HL-60 (cell line): ENCODE measurements around the gene TGFBR1.

Experiments used
- DNase-seq, 2 experiments: peaks; one replicate each; pipeline ENCODE4 v3.0.0-alpha.2; 2010 to 2020; ENCODE audit warnings: low read depth in 1 of 2, low spot score in 1 of 2
- H3K27ac ChIP-seq: fragments of 250-450 bp; sonication (Bioruptor Pico); replicated peaks from 2 replicates; pipeline ENCODE4 v1.5.1; 2020; ENCODE audit warnings: mild to moderate bottlenecking, moderate library complexity
- H3K27me3 ChIP-seq: fragments of 250-450 bp; sonication (Bioruptor Pico); 2 replicates; pipeline ENCODE4 v1.5.1; 2021; ENCODE audit warnings: mild to moderate bottlenecking, moderate library complexity; ENCODE audit not compliant: insufficient read depth, poor library complexity, severe bottlenecking
- H3K4me3 ChIP-seq: replicated peaks from 2 replicates; pipeline ENCODE4 v1.5.1; 2011; ENCODE audit warnings: mild to moderate bottlenecking, control low read depth, low read length; ENCODE audit not compliant: insufficient read depth
- GABPA ChIP-seq: IDR thresholded peaks from 2 replicates; pipeline ENCODE4 v1.6.1; 2012; ENCODE audit warnings: low read depth
- POLR2AphosphoS5 ChIP-seq: IDR thresholded peaks from 2 replicates; pipeline ENCODE4 v1.6.1; 2012; ENCODE audit warnings: low read depth
- SPI1 ChIP-seq: IDR thresholded peaks from 2 replicates; pipeline ENCODE4 v1.6.1; 2012; ENCODE audit warnings: low read depth, mild to moderate bottlenecking, borderline replicate concordance
- TF ChIP-seq, protein P1 (sequence below): IDR thresholded peaks from 2 replicates; pipeline ENCODE4 v1.6.1; 2012; ENCODE audit warnings: low read depth; ENCODE audit not compliant: insufficient replicate concordance
- TF ChIP-seq, protein P2 (sequence below): IDR thresholded peaks from one replicate; pipeline ENCODE4 v1.5.1; 2011; ENCODE audit warnings: low read length, control low read depth, inconsistent platforms; ENCODE audit not compliant: insufficient read depth

Gene TGFBR1

DNA sequence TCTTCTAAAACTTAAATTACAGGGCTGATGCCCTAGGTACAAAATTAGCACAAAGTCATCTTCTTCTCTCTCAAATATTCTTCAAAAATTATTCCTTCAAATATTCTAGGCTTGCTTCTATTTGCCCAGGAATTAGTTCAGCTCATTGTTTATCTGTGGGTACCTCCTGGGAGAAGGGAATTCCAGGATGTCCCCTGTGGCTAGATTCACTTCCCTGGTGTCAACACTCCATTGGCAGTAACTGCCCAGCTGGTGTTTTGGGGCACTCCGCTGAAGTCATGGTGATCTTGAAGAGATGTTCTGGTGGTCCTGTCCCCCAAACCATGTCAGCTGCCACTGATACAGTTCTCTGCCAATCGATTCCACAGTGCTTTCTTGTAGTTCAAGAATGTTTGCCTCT lies 26.2 kb upstream of the TGFBR1 start:
- Histone ChIP-seq H3K27me3 (no peaks in the 10 kb centered on the region), H3K27ac (no peak overlapping the region), H3K4me3 (no peak overlapping the region)
- TF ChIP-seq SPI1 (no peak), POLR2AphosphoS5 (no peak), GABPA (no peak)
- TF ChIP-seq, protein P1, sequence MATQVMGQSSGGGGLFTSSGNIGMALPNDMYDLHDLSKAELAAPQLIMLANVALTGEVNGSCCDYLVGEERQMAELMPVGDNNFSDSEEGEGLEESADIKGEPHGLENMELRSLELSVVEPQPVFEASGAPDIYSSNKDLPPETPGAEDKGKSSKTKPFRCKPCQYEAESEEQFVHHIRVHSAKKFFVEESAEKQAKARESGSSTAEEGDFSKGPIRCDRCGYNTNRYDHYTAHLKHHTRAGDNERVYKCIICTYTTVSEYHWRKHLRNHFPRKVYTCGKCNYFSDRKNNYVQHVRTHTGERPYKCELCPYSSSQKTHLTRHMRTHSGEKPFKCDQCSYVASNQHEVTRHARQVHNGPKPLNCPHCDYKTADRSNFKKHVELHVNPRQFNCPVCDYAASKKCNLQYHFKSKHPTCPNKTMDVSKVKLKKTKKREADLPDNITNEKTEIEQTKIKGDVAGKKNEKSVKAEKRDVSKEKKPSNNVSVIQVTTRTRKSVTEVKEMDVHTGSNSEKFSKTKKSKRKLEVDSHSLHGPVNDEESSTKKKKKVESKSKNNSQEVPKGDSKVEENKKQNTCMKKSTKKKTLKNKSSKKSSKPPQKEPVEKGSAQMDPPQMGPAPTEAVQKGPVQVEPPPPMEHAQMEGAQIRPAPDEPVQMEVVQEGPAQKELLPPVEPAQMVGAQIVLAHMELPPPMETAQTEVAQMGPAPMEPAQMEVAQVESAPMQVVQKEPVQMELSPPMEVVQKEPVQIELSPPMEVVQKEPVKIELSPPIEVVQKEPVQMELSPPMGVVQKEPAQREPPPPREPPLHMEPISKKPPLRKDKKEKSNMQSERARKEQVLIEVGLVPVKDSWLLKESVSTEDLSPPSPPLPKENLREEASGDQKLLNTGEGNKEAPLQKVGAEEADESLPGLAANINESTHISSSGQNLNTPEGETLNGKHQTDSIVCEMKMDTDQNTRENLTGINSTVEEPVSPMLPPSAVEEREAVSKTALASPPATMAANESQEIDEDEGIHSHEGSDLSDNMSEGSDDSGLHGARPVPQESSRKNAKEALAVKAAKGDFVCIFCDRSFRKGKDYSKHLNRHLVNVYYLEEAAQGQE: no peak
- TF ChIP-seq, protein P2, sequence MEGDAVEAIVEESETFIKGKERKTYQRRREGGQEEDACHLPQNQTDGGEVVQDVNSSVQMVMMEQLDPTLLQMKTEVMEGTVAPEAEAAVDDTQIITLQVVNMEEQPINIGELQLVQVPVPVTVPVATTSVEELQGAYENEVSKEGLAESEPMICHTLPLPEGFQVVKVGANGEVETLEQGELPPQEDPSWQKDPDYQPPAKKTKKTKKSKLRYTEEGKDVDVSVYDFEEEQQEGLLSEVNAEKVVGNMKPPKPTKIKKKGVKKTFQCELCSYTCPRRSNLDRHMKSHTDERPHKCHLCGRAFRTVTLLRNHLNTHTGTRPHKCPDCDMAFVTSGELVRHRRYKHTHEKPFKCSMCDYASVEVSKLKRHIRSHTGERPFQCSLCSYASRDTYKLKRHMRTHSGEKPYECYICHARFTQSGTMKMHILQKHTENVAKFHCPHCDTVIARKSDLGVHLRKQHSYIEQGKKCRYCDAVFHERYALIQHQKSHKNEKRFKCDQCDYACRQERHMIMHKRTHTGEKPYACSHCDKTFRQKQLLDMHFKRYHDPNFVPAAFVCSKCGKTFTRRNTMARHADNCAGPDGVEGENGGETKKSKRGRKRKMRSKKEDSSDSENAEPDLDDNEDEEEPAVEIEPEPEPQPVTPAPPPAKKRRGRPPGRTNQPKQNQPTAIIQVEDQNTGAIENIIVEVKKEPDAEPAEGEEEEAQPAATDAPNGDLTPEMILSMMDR: no peak
- no peak for DNase-seq

DNA sequence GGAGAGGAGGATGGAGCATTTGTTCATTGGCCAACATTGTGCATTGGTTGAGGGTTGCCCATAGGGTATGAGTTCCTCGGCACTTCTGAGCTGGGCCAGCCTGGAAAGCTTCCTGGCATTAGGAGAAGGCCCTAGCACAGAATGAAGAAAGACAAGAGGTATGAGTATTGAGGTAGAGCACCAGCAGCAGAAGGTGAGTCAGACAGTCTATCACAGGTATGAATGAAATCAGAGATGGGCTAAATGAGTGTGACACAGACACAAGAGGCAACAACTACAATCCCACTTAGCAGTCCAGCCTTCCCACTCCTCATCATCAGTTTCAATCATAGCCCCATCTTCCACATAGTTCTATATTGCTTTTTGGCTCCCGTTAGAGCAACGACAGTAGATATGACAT lies 25.4 kb upstream of the TGFBR1 start:
- Histone ChIP-seq H3K4me3 (no peak overlapping the region), H3K27me3 (no peaks in the 10 kb centered on the region), H3K27ac (no peak overlapping the region)
- DNase-seq: no peak
- TF ChIP-seq GABPA: no peak
- TF ChIP-seq, protein P1: no peak
- TF ChIP-seq SPI1: no peak
- TF ChIP-seq, protein P2: no peak
- no peak for TF ChIP-seq POLR2AphosphoS5

DNA sequence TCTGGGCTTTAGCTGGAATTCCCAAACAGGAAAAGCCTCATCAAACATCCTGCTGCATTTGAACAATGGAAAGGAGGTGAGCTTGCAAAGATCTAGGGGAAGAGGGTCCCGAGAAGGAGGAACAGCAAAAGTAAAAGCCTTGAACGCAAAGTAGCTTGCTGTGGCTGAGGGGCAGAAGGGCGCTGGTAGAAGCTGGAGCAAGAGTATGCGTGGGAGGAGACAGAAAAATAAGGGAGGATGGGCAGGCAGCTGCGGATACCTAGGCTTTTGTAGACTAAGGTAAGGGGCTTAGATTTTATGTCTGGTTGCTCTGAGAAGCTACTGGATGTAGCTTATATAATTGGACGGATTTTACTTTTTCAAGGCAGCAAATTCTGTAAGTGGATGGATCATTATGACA lies 21.9 kb upstream of the TGFBR1 start:
- DNase-seq: no peak
- Histone ChIP-seq H3K4me3 (no peak overlapping the region), H3K27ac (no peak overlapping the region), H3K27me3 (no peaks in the 10 kb centered on the region)
- TF ChIP-seq SPI1 (no peak), POLR2AphosphoS5 (no peak), GABPA (no peak)
- TF ChIP-seq, protein P2: no peak
